Measurements from ENCODE around the gene IGSF9B.

The IGSF9B gene

GRCh38 chr11:133929401-133930052 lies 27.2 kb downstream of the IGSF9B start:
- H3K4me3 ChIP-seq (replicated peaks; ENCODE audit: low read depth, low read length) = no peak overlapping the region
- no peak for DNase-seq (ENCODE audit: low read depth)
- no peak for TF ChIP-seq CTCF (IDR thresholded peaks at IDR 0.05; ENCODE audit: low read length, missing control alignments)

- DNase-seq (ENCODE audit: low read depth) = no peak
- no peak for TF ChIP-seq CTCF (IDR thresholded peaks at IDR 0.05; ENCODE audit: low read length, missing control alignments)
- H3K4me3 ChIP-seq (replicated peaks; ENCODE audit: low read depth, low read length) = no peak overlapping the region
Measured at GRCh38 chr11:133928628-133929059, 28.1 kb downstream of the IGSF9B start.

DNA sequence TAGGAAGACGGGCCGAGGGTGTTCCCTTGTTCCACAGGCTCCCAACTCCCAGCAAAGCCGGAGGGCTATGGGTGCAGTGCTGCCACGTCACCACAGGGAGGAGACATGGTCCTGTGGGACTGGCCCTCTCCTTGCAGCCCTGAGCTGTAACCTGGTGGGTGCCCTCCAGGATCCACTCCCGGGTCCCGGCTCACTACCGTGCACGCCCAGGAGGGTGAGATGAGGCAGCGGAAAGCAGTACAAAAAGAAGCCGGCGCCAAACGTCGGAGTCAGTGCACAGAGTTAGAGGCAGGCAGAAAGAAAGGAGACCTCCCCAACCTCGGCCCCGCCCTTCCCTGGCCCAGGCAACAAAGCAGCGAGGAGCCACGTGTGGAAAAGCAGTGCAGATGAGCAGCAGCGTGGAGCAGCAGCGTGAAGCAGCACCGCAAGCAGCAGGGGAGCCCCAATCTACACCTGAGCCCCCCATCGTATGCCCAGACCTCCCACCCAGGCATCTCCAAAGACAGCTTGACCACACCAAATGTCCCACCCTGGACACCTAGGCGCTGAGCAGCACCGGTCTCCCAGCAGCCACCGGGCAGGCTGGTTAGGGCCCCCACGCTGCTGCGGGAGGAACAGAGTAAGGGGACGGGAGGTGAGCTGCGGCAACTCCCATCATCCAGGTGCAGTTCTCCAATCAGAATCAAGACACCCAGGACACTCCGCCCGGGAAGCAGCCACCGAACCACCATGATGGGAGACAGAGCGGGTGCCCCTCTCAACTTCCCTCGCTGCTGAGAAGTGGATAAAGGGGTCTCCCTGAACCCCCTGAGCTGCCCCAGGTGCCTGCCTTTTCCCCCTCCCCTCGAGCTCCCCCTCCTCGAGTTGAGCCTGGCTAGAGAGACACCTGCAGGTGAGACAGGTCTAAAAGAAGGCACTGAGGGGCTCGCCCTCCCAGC lies 28.8 kb downstream of the IGSF9B start:
- peak; percentile 90 for TF ChIP-seq CTCF (IDR thresholded peaks at IDR 0.05; ENCODE audit: low read length, missing control alignments)
- no peak overlapping the region for H3K4me3 ChIP-seq (replicated peaks; ENCODE audit: low read depth, low read length)
- DNase-seq (ENCODE audit: low read depth) = peak; percentile 58

DNA sequence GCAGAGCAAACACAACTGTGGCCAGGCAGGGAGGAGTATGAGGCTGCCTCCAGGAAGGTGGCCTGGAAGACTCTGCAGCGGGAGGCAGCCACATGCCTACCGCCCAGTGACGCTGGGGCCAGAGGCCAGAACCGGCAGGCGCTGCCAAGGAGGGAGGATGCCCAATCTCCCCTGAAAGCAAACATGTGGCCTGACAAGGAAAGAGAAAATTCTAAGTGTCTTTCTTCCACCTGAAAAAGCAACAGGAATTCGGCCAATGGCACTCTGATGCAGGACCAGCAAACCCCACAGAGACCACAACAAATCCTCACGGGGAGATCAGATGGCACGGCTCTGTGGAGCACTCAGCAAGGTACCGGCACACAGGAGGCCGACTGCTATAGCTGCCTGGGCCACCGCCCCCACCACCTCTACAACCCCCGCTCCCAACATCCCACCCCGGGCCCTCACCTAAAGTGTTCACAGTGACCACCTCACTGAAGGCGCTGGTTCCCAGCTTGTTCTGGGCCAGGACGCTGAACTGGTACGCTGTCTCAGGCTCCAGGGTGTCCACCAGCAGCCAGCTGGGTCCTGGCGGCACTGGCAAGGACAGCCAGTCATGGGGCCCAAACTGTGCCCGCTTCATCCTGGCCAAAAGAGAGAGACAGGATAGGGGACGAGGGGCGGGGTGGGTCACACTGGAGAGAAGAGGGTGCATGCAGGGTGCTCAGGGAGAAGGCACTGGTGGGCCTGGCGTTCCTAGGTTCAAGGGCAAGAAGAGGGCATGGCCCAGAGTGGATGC lies 30.1 kb downstream of the IGSF9B start:
- no peak for TF ChIP-seq CTCF (IDR thresholded peaks at IDR 0.05; ENCODE audit: low read length, missing control alignments)
- no peak overlapping the region for H3K4me3 ChIP-seq (replicated peaks; ENCODE audit: low read depth, low read length)
- DNase-seq (ENCODE audit: low read depth) = no peak

GRCh38 chr11:133925756-133926155 lies 31.0 kb downstream of the IGSF9B start:
- TF ChIP-seq CTCF (IDR thresholded peaks at IDR 0.05; ENCODE audit: low read length, missing control alignments) = no peak
- no peak for DNase-seq (ENCODE audit: low read depth)
- no peak overlapping the region for H3K4me3 ChIP-seq (replicated peaks; ENCODE audit: low read depth, low read length)

GRCh38 chr11:133924661-133925060 lies 32.1 kb downstream of the IGSF9B start:
- no peak for DNase-seq (ENCODE audit: low read depth)
- no peak for TF ChIP-seq CTCF (IDR thresholded peaks at IDR 0.05; ENCODE audit: low read length, missing control alignments)
- H3K4me3 ChIP-seq (replicated peaks; ENCODE audit: low read depth, low read length) = no peak overlapping the region
